Measurements from ENCODE around the gene PDLIM5. TPM values are rescaled to one million over a fixed set of nuclear protein-coding genes. Genes with fewer than 3 reads are reported as not detected.
"Not testable (repeated sequence)": the region's sequence is repeated elsewhere in the genome, so short reads cannot be mapped to it uniquely, and the experiment has no call there.

The PDLIM5 gene
- total RNA-seq, 2 donors from 2014 or later = 115 to 228 TPM

GRCh38 chr4:94550352-94550751 is 98.6 kb downstream of the PDLIM5 start:
- Histone ChIP-seq H3K4me3 (no peak overlapping the region), H3K27me3 (replicated peaks; ENCODE audit: insufficient read depth) (no peaks in the 10 kb centered on the region), H3K36me3 (no peaks in the 10 kb centered on the region), H3K27ac (no peak overlapping the region), H3K4me1 (replicated peaks) (no peaks in the 10 kb centered on the region), H3K9me3 (no peaks in the 10 kb centered on the region)
- 58% methylated on average over 1 of the region's 1 CpG for WGBS
- no peak for TF ChIP-seq POLR2AphosphoS5 (IDR thresholded peaks at IDR 0.05)
- TF ChIP-seq CTCF (IDR thresholded peaks at IDR 0.05) = no peak
- no peak for TF ChIP-seq POLR2A (IDR thresholded peaks at IDR 0.05)
- DNase-seq (ENCODE audit: low spot score) = no peak
- intact Hi-C loops (cut with DNase I) = no loop called here

GRCh38 chr4:94550851-94551250 is 99.1 kb downstream of the PDLIM5 start:
- Histone ChIP-seq H3K4me3 (no peak overlapping the region), H3K4me1 (replicated peaks) (no peaks in the 10 kb centered on the region), H3K27me3 (replicated peaks; ENCODE audit: insufficient read depth) (no peaks in the 10 kb centered on the region), H3K27ac (no peak overlapping the region), H3K36me3 (no peaks in the 10 kb centered on the region), H3K9me3 (no peaks in the 10 kb centered on the region)
- TF ChIP-seq CTCF (IDR thresholded peaks at IDR 0.05) (no peak), POLR2AphosphoS5 (IDR thresholded peaks at IDR 0.05) (no peak), POLR2A (IDR thresholded peaks at IDR 0.05) (no peak)
- 97% methylated on average over 1 of the region's 1 CpG for WGBS
- intact Hi-C loops (cut with DNase I) = no loop called here
- no peak for DNase-seq (ENCODE audit: low spot score)

- intact Hi-C loops (cut with DNase I) = no loop called here
- 86% methylated on average over 3 of the region's 3 CpGs for WGBS
- no peak for DNase-seq (ENCODE audit: low spot score)
These were observed 100.2 kb downstream of the PDLIM5 start for GRCh38 chr4:94551643-94552564.

GRCh38 chr4:94556047-94556446 is 104.3 kb downstream of the PDLIM5 start:
- intact Hi-C loops (cut with DNase I); H3K4me3 ChIP-seq; H3K9me3 ChIP-seq; H3K4me1 ChIP-seq (replicated peaks); H3K27ac ChIP-seq; H3K27me3 ChIP-seq (replicated peaks; ENCODE audit: insufficient read depth); DNase-seq (ENCODE audit: low spot score); H3K36me3 ChIP-seq: not testable (repeated sequence)
- 85% methylated on average over 3 of the region's 4 CpGs for WGBS

More at GRCh38 chr4:94551643-94552564, 100.2 kb downstream of the PDLIM5 start:
- Histone ChIP-seq H3K4me3 (no peak overlapping the region), H3K4me1 (replicated peaks) (no peaks in the 10 kb centered on the region), H3K27me3 (replicated peaks; ENCODE audit: insufficient read depth) (no peaks in the 10 kb centered on the region), H3K9me3 (no peaks in the 10 kb centered on the region), H3K36me3 (no peaks in the 10 kb centered on the region), H3K27ac (no peak overlapping the region)
- TF ChIP-seq POLR2A (IDR thresholded peaks at IDR 0.05) = no peak
- no peak for TF ChIP-seq POLR2AphosphoS5 (IDR thresholded peaks at IDR 0.05)
- TF ChIP-seq CTCF (IDR thresholded peaks at IDR 0.05) = no peak

GRCh38 chr4:94557632-94558031 is 105.9 kb downstream of the PDLIM5 start:
- H3K4me3 ChIP-seq; H3K27me3 ChIP-seq (replicated peaks; ENCODE audit: insufficient read depth); H3K4me1 ChIP-seq (replicated peaks); H3K27ac ChIP-seq; H3K9me3 ChIP-seq; H3K36me3 ChIP-seq; DNase-seq (ENCODE audit: low spot score); intact Hi-C loops (cut with DNase I): not testable (repeated sequence)
- WGBS = 64% methylated on average over 1 of the region's 1 CpG

- no peaks in the 10 kb centered on the region for H3K36me3 ChIP-seq
- DNase-seq (ENCODE audit: low spot score) = no peak
- peaks cover 8% of the 10 kb centered on the region for H3K4me1 ChIP-seq (replicated peaks)
- intact Hi-C loops (cut with DNase I) = no loop called here
- TF ChIP-seq POLR2AphosphoS5 (IDR thresholded peaks at IDR 0.05) = no peak
- TF ChIP-seq CTCF (IDR thresholded peaks at IDR 0.05) = no peak
- no peak for TF ChIP-seq POLR2A (IDR thresholded peaks at IDR 0.05)
- no peak overlapping the region for H3K4me3 ChIP-seq
- H3K27me3 ChIP-seq (replicated peaks; ENCODE audit: insufficient read depth) = no peaks in the 10 kb centered on the region
- H3K27ac ChIP-seq = no peak overlapping the region
- 62% methylated on average over 1 of the region's 1 CpG for WGBS
- no peaks in the 10 kb centered on the region for H3K9me3 ChIP-seq
These were observed 106.7 kb downstream of the PDLIM5 start for GRCh38 chr4:94558392-94558904.

Measured in prostate gland (tissue), 2 donors.